Esophagus (tissue), 2 donors: ENCODE data around the gene IFT122. TPM values are rescaled to one million over a fixed set of nuclear protein-coding genes. Genes with fewer than 3 reads are reported as not detected.
"Not testable (repeated sequence)": the region's sequence is repeated elsewhere in the genome, so short reads cannot be mapped to it uniquely, and the experiment has no call there.

Source experiments
- H3K27ac ChIP-seq, 2 donors: one replicate each; pipeline ENCODE4 v1.5.1; 2013; ENCODE audit warnings: low read depth in 2 of 2, mild to moderate bottlenecking in 2 of 2, inconsistent platforms in 1 of 2, low read length in 1 of 2, moderate library complexity in 1 of 2
- H3K27me3 ChIP-seq, 2 donors: one replicate each; pipeline ENCODE4 v1.6.1; 2013; ENCODE audit warnings: low read length in 2 of 2, control low read depth in 1 of 2, mild to moderate bottlenecking in 1 of 2; ENCODE audit not compliant: insufficient read depth in 2 of 2, control insufficient read depth in 1 of 2
- H3K36me3 ChIP-seq, 2 donors: one replicate each; pipeline ENCODE4 v1.6.1; 2013; ENCODE audit warnings: low read length in 1 of 2; ENCODE audit not compliant: control insufficient read depth in 2 of 2, insufficient read depth in 2 of 2
- H3K4me1 ChIP-seq, 2 donors: one replicate each; pipeline ENCODE4 v1.6.1; 2013; ENCODE audit warnings: low read length in 1 of 2; ENCODE audit not compliant: control insufficient read depth in 2 of 2, insufficient read depth in 2 of 2
- H3K4me3 ChIP-seq, 2 donors: one replicate each; pipeline ENCODE4 v1.5.1; 2013; ENCODE audit warnings: low read length in 2 of 2, mild to moderate bottlenecking in 2 of 2, low read depth in 1 of 2, moderate library complexity in 1 of 2
- H3K9me3 ChIP-seq, 2 donors: one replicate each; pipeline ENCODE4 v1.6.1; 2013; ENCODE audit warnings: mild to moderate bottlenecking in 2 of 2, low read depth in 1 of 2, low read length in 1 of 2, moderate library complexity in 1 of 2; ENCODE audit not compliant: control insufficient read depth in 2 of 2, insufficient read depth in 1 of 2
- WGBS, 2 donors: extraction: QIAGEN DNeasy Blood & Tissue Kit; methylation state at CpG; one replicate each; pipeline ENCODE4 v1.1.7; 2013; 5-methylcytosine and 5-hydroxymethylcytosine counted together
- polyA plus RNA-seq, 2 donors: library from polyadenylated mRNA; stranded (reverse); fragments of 200-250 nt; gene quantifications; one replicate each; pipeline ENCODE4 v1.2.3, GENCODE V29; 2013
- donor health status: healthy with polysubstance abuse.
- donor health status: Bipolar disorder and iron deficiency.

The IFT122 gene, protein sequence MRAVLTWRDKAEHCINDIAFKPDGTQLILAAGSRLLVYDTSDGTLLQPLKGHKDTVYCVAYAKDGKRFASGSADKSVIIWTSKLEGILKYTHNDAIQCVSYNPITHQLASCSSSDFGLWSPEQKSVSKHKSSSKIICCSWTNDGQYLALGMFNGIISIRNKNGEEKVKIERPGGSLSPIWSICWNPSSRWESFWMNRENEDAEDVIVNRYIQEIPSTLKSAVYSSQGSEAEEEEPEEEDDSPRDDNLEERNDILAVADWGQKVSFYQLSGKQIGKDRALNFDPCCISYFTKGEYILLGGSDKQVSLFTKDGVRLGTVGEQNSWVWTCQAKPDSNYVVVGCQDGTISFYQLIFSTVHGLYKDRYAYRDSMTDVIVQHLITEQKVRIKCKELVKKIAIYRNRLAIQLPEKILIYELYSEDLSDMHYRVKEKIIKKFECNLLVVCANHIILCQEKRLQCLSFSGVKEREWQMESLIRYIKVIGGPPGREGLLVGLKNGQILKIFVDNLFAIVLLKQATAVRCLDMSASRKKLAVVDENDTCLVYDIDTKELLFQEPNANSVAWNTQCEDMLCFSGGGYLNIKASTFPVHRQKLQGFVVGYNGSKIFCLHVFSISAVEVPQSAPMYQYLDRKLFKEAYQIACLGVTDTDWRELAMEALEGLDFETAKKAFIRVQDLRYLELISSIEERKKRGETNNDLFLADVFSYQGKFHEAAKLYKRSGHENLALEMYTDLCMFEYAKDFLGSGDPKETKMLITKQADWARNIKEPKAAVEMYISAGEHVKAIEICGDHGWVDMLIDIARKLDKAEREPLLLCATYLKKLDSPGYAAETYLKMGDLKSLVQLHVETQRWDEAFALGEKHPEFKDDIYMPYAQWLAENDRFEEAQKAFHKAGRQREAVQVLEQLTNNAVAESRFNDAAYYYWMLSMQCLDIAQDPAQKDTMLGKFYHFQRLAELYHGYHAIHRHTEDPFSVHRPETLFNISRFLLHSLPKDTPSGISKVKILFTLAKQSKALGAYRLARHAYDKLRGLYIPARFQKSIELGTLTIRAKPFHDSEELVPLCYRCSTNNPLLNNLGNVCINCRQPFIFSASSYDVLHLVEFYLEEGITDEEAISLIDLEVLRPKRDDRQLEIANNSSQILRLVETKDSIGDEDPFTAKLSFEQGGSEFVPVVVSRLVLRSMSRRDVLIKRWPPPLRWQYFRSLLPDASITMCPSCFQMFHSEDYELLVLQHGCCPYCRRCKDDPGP
- 1 to 10 TPM; 5.5 to 6.2 TPM for polyA plus RNA-seq

DNA sequence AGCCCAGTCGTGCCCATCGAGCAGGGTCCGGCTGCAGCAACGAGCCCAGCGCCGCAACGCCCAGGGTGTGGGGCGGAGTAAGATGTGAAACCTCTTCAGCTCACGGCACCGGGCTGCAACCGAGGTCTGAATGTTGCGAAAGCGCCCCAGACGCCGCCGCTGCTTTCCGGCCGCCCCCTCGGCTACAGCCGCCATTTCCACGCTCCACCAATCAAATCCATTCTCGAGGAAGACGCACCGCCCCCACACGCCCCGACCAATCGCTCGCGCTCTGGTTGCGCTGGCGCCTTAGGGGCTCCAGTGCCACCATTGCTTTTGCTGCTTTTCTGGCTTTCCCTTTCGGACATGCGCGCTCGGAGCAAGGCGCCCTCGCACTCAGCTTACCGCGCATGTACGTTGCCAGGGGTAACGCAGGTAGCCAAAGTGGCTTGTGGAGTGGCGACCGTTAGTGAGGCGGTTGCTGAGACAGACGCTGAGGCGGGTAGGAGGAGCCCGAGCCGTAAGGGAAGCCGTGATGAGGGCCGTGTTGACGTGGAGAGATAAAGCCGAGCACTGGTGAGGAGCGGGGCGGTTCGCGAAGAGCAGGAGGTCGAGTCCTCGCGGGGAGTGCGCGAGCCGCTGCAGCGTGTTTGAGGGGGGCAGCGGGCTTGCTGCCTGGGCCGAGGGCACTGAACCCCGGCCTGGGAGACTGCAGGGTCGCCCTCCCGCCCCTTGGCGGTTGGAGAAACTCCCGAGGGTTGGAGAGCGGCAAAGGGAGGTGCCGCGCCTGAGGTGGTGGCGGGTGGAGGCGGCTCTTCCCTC is at the start of gene IFT122, which contains the start of gene MBD4:
TSS of gene IFT122 (plus strand) at position 408 of the 801 bp plus-strand sequence. CDS start at position 515, 107 bp downstream.
TSS of gene MBD4 (minus strand) at position 132 of the 801 bp plus-strand sequence. CDS start at position 17, 115 bp downstream.
- peak within 1 kb of the TSS; percentile 91 to 97 for H3K4me3 ChIP-seq
- no peaks in the 10 kb centered on the region for H3K9me3 ChIP-seq
- H3K27me3 ChIP-seq = no peaks in the 10 kb centered on the region
- H3K4me1 ChIP-seq = peaks cover 0 to 5% of the 10 kb centered on the region in 2 donors
- peak within 1 kb of the TSS; percentile 94 to 97 for H3K27ac ChIP-seq
- peaks cover 0 to 3% of the 10 kb centered on the region in 2 donors for H3K36me3 ChIP-seq
- WGBS, 2 donors = 0% methylated on average over 75 of the region's 75 CpGs

DNA sequence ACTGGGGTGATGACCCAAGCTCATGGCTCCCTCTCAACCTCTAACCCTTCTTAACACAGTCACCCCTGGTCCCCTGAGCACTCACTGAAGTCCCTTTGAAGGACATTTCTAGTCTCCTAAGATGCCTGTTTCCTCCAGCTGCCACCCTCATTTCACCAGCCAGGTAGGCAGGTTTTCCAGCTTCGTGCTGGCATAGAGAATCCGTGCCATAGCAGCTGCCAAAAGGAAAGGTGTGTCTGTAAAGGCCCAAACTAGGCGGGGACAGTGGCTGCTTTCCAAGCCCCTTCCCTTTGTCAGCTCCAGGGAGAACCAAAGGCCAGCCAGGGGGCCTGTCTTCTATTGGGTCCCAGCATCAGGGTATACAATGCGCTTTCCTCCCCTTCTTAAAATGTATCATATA is 48.4 kb upstream of the IFT122 start:
- WGBS, 2 donors = 39 to 60% methylated on average over 3 to 4 of the region's 4 CpGs
- H3K9me3 ChIP-seq, H3K4me3 ChIP-seq, H3K27me3 ChIP-seq: not testable (repeated sequence)
- peaks cover 3 to 24% of the 10 kb centered on the region in 2 donors for H3K4me1 ChIP-seq
- H3K27ac ChIP-seq = peak overlapping the region; percentile 66 to 95
- peaks cover 11 to 15% of the 10 kb centered on the region in 2 donors for H3K36me3 ChIP-seq

DNA sequence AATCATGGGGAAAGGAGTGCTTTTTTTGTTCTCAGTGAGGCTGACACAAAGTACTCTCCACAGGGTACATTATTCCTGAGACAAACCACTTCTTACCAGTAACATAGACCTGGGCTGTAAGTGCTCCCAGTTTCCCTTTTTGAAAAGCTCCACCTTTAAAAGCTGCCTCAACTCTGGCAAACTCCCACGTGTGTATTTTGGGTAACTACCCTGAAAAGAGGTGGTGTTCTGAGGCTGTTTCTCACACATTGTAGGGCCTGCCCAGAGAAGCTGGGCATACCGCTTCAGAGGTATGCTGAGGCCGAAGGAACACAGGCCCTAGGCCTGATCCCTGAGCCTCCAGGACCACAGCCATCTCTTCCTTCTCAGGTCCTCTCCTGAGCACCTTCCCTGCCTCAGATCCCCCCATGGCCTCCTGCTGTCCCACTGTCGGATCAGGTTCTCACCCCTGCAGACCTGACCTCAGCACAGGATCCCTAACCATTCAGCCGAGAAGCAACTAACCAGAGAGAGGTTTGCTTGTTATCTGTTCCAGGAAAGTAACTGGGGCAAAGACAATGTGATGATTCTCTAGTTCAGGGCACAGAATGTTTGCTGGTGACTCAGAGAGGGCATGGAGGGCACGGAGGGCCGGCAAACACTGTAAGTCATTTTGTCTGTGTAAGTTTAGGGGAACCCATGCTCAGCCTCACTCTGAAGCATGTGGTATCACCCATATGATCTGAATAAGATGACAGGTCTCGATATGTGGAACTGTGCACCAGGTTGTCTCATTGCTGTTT is 47.7 kb upstream of the IFT122 start:
- H3K4me1 ChIP-seq = peaks cover 3 to 24% of the 10 kb centered on the region in 2 donors
- not testable (repeated sequence) for H3K27me3 ChIP-seq, H3K9me3 ChIP-seq, H3K4me3 ChIP-seq
- H3K27ac ChIP-seq = peak overlapping the region; percentile 66 to 80
- WGBS, 2 donors = 58 to 77% methylated on average over 6 to 8 of the region's 8 CpGs
- peaks cover 6 to 11% of the 10 kb centered on the region in 2 donors for H3K36me3 ChIP-seq

DNA sequence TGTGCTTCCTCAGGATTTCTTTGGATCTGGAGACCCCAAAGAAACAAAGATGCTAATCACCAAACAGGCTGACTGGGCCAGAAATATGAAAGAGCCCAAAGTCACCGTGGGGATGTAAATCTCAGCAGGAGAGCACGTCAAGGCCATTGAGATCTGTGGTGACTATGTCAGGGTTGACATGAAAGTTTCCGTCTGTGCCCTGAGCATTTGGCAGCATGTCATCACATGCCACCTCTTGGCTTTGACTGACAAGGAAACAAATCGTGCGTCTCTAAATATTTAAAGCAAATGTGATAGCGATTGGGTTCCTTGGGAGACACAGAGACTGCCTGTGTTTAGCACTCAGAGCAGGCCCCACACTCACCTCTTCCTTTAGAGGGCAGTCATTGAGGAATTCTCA is 46.8 kb upstream of the IFT122 start:
- peak overlapping the region; percentile 23 to 71 for H3K27ac ChIP-seq
- no peaks in the 10 kb centered on the region for H3K27me3 ChIP-seq
- H3K4me1 ChIP-seq = peaks cover 7 to 24% of the 10 kb centered on the region in 2 donors
- no peak overlapping the region for H3K4me3 ChIP-seq
- 48 to 61% methylated on average over 6 of the region's 6 CpGs for WGBS, 2 donors
- peaks cover 6 to 10% of the 10 kb centered on the region in 2 donors for H3K36me3 ChIP-seq
- H3K9me3 ChIP-seq = no peaks in the 10 kb centered on the region

DNA sequence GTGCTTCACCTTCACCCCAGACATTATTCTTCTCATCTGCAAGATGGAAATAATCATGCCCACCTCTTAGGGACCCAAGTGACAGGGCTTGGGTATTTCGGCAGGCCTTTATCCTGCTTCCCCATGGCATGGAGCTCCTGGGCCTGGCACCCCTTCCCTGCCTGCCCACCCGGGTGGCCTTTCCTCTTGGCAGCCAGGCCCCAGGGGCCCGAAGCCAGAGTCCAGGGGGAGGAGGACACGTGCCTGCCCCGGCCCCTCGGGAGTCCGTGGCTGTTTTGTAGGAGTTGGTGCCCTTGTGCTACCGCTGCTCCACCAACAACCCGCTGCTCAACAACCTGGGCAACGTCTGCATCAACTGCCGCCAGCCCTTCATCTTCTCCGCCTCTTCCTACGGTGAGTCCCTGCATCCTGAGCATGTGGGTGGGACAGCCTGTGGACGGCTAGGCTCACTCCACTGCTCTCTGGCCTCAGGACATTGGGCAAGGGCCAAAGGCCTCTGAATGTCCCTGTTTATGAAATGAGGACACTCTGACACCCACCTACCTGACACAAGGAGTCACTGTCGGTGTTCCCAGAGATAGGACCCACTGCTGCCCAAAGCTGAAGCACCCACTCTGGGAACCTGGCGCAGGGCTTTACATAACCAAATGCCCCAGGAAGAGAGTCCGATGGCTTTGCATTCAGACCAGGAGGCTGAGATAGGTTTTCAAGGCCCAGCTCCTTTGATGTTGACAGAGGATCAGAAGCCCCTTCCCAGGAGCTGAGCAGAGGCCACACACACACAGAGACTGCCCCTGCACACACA is 46.1 kb upstream of the IFT122 start:
- WGBS, 2 donors = 76 to 89% methylated on average over 6 to 13 of the region's 17 CpGs
- H3K4me1 ChIP-seq = peaks cover 7 to 24% of the 10 kb centered on the region in 2 donors
- not testable (repeated sequence) for H3K4me3 ChIP-seq, H3K27me3 ChIP-seq, H3K36me3 ChIP-seq, H3K9me3 ChIP-seq
- peak overlapping the region; percentile 23 to 71 for H3K27ac ChIP-seq

DNA sequence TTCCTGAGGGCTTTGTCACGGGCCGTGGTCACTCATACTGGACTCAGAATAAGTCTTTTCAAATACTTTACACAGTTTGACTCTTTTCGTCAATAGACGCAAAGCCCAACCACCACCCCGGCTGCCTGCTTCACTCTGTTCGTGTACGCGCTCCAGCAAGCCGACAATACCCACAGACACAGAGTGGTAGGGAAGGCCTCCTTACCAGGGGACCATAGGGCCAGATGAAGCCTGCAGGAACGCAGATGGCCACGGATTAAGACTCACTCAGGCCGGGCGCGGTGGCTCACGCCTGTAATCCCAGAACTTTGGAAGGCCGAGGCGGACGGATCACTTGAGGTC is 41.2 kb upstream of the IFT122 start:
- peak overlapping the region; percentile 60 to 76 for H3K27ac ChIP-seq
- no peaks in the 10 kb centered on the region for H3K9me3 ChIP-seq
- no peaks in the 10 kb centered on the region for H3K36me3 ChIP-seq
- H3K4me1 ChIP-seq = peaks cover 7% of the 10 kb centered on the region in 2 donors
- no peaks in the 10 kb centered on the region for H3K27me3 ChIP-seq
- peak overlapping the region; percentile 72 to 81 for H3K4me3 ChIP-seq
- WGBS, 2 donors = 1 to 2% methylated on average over 18 of the region's 18 CpGs

DNA sequence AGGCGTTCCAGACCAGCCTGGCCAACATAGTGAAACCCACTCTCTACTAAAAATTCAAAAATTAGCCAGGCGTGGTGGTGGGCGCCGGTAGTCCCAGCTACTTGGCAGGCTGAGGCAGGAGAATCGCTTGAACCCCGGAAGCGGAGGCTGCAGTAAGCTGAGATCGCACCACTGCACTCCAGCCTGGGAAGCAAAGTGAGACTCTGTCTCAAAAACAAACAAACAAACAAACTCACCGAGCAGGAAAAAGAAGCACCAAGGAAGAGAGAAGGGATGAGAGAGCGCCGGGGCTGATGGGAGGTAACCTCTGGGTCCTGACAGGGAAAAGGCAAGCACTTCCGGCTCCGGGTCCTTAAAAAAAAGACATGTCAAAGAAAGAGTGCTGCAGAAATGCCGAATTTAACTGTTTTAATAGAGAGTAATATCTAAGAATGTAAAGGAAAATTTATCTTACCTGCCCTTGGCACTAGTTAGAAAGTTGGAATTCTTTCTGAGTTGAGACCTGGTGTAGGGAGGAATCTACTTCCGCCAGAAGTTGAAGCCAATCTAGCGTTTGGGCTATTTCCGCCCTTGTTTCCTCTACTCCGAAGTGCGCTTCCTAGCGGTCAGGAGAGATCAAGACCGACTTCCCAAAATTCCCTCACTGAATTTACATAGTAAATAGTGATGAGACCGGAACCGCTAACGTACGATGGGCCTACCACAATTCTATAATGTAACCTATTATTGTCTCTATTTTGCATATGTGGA is 40.7 kb upstream of the IFT122 start:
- Histone ChIP-seq H3K27me3 (no peaks in the 10 kb centered on the region), H3K4me3 (peak overlapping the region; percentile 72 to 81), H3K4me1 (peaks cover 6 to 7% of the 10 kb centered on the region in 2 donors), H3K36me3 (no peaks in the 10 kb centered on the region), H3K27ac (peak overlapping the region; percentile 60 to 76), H3K9me3 (no peaks in the 10 kb centered on the region)
- WGBS, 2 donors = 0% methylated on average over 25 of the region's 25 CpGs
